ENCODE measurements around the gene USE1.

Gene USE1

GRCh38 chr19:17256130-17256529, 41.0 kb downstream of the USE1 start:
- Histone ChIP-seq H3K4ac (ENCODE audit: low read depth, low read length) (no peak overlapping the region), H3K79me1 (ENCODE audit: low read length) (no peaks in the 10 kb centered on the region), H3K4me2 (ENCODE audit: low read length) (no peak overlapping the region), H2AK5ac (ENCODE audit: low read length) (no peak overlapping the region), H2BK5ac (ENCODE audit: low read length) (no peak overlapping the region), H3K56ac (ENCODE audit: low read length) (no peak overlapping the region), H3K36me3 (ENCODE audit: control insufficient read depth, insufficient read depth, low read length) (no peaks in the 10 kb centered on the region), H2BK15ac (replicated peaks; ENCODE audit: low read depth) (no peak overlapping the region), H3K4me3 (ENCODE audit: low read length) (no peak overlapping the region), H3K4me1 (ENCODE audit: control insufficient read depth, low read depth, low read length) (no peaks in the 10 kb centered on the region), H2BK120ac (ENCODE audit: low read depth, low read length) (no peak overlapping the region), H4K8ac (ENCODE audit: low read depth, low read length) (no peak overlapping the region), H3K79me2 (ENCODE audit: control insufficient read depth, insufficient read depth, low read length) (no peaks in the 10 kb centered on the region), H3K18ac (ENCODE audit: low read length) (no peak overlapping the region), H4K5ac (ENCODE audit: low read length) (no peak overlapping the region), H3K9ac (ENCODE audit: low read length) (no peak overlapping the region), H3K27ac (ENCODE audit: low read depth, low read length) (no peak overlapping the region), H3K27me3 (ENCODE audit: insufficient read depth, low read length, poor library complexity) (no peaks in the 10 kb centered on the region), H3K23ac (ENCODE audit: low read length) (no peak overlapping the region)
- no CpG with 5 or more reads among the region's 3 CpGs for WGBS (ENCODE audit: extremely low coverage, insufficient coverage, low lambda C conversion rate)
- no peak for DNase-seq

- H3K4ac ChIP-seq (ENCODE audit: low read depth, low read length): no peak overlapping the region
- H3K4me1 ChIP-seq (ENCODE audit: control insufficient read depth, low read depth, low read length): no peaks in the 10 kb centered on the region
- H3K27me3 ChIP-seq (ENCODE audit: insufficient read depth, low read length, poor library complexity): no peaks in the 10 kb centered on the region
- H3K23ac ChIP-seq (ENCODE audit: low read length): no peak overlapping the region
- H3K56ac ChIP-seq (ENCODE audit: low read length): no peak overlapping the region
- no peak overlapping the region for H2BK120ac ChIP-seq (ENCODE audit: low read depth, low read length)
- no peak overlapping the region for H2BK5ac ChIP-seq (ENCODE audit: low read length)
- no peak overlapping the region for H3K27ac ChIP-seq (ENCODE audit: low read depth, low read length)
- no peak overlapping the region for H4K8ac ChIP-seq (ENCODE audit: low read depth, low read length)
- no peak overlapping the region for H3K9ac ChIP-seq (ENCODE audit: low read length)
- peak; percentile 74 for DNase-seq
- no peak overlapping the region for H4K5ac ChIP-seq (ENCODE audit: low read length)
- H3K4me2 ChIP-seq (ENCODE audit: low read length): no peak overlapping the region
- H2AK5ac ChIP-seq (ENCODE audit: low read length): no peak overlapping the region
- H2BK15ac ChIP-seq (replicated peaks; ENCODE audit: low read depth): no peak overlapping the region
- no peaks in the 10 kb centered on the region for H3K36me3 ChIP-seq (ENCODE audit: control insufficient read depth, insufficient read depth, low read length)
- H3K79me1 ChIP-seq (ENCODE audit: low read length): no peaks in the 10 kb centered on the region
- no peak overlapping the region for H3K4me3 ChIP-seq (ENCODE audit: low read length)
- H3K18ac ChIP-seq (ENCODE audit: low read length): no peak overlapping the region
- WGBS (ENCODE audit: extremely low coverage, insufficient coverage, low lambda C conversion rate): no CpG with 5 or more reads among the region's 9 CpGs
- no peaks in the 10 kb centered on the region for H3K79me2 ChIP-seq (ENCODE audit: control insufficient read depth, insufficient read depth, low read length)
Observed at GRCh38 chr19:17259118-17259780, 44.1 kb downstream of the USE1 start.

- Histone ChIP-seq H4K8ac (ENCODE audit: low read depth, low read length) (no peak overlapping the region), H3K36me3 (ENCODE audit: control insufficient read depth, insufficient read depth, low read length) (no peaks in the 10 kb centered on the region), H3K56ac (ENCODE audit: low read length) (no peak overlapping the region), H2BK15ac (replicated peaks; ENCODE audit: low read depth) (no peak overlapping the region), H2BK5ac (ENCODE audit: low read length) (no peak overlapping the region), H2BK120ac (ENCODE audit: low read depth, low read length) (no peak overlapping the region), H4K5ac (ENCODE audit: low read length) (no peak overlapping the region), H3K27ac (ENCODE audit: low read depth, low read length) (no peak overlapping the region), H3K27me3 (ENCODE audit: insufficient read depth, low read length, poor library complexity) (no peaks in the 10 kb centered on the region), H3K23ac (ENCODE audit: low read length) (no peak overlapping the region), H2AK5ac (ENCODE audit: low read length) (no peak overlapping the region), H3K4ac (ENCODE audit: low read depth, low read length) (no peak overlapping the region), H3K9ac (ENCODE audit: low read length) (no peak overlapping the region), H3K18ac (ENCODE audit: low read length) (no peak overlapping the region), H3K79me2 (ENCODE audit: control insufficient read depth, insufficient read depth, low read length) (no peaks in the 10 kb centered on the region), H3K4me1 (ENCODE audit: control insufficient read depth, low read depth, low read length) (peaks cover 2% of the 10 kb centered on the region), H3K79me1 (ENCODE audit: low read length) (no peaks in the 10 kb centered on the region), H3K4me2 (ENCODE audit: low read length) (no peak overlapping the region), H3K4me3 (ENCODE audit: low read length) (no peak overlapping the region)
- WGBS (ENCODE audit: extremely low coverage, insufficient coverage, low lambda C conversion rate): no CpG with 5 or more reads among the region's 1 CpG
- no peak for DNase-seq
Observed at GRCh38 chr19:17259934-17260333, 44.8 kb downstream of the USE1 start.

GRCh38 chr19:17260842-17261325, 45.7 kb downstream of the USE1 start:
- H3K56ac ChIP-seq (ENCODE audit: low read length): peak overlapping the region; percentile 74
- no peak overlapping the region for H3K18ac ChIP-seq (ENCODE audit: low read length)
- no peak overlapping the region for H2AK5ac ChIP-seq (ENCODE audit: low read length)
- no peak overlapping the region for H3K23ac ChIP-seq (ENCODE audit: low read length)
- H2BK5ac ChIP-seq (ENCODE audit: low read length): no peak overlapping the region
- H3K4me1 ChIP-seq (ENCODE audit: control insufficient read depth, low read depth, low read length): peaks cover 2% of the 10 kb centered on the region
- no CpG with 5 or more reads among the region's 15 CpGs for WGBS (ENCODE audit: extremely low coverage, insufficient coverage, low lambda C conversion rate)
- H3K27me3 ChIP-seq (ENCODE audit: insufficient read depth, low read length, poor library complexity): no peaks in the 10 kb centered on the region
- no peak overlapping the region for H3K4me3 ChIP-seq (ENCODE audit: low read length)
- no peak overlapping the region for H2BK15ac ChIP-seq (replicated peaks; ENCODE audit: low read depth)
- no peak overlapping the region for H3K4me2 ChIP-seq (ENCODE audit: low read length)
- H3K27ac ChIP-seq (ENCODE audit: low read depth, low read length): no peak overlapping the region
- H3K4ac ChIP-seq (ENCODE audit: low read depth, low read length): no peak overlapping the region
- no peak overlapping the region for H3K9ac ChIP-seq (ENCODE audit: low read length)
- no peak overlapping the region for H4K8ac ChIP-seq (ENCODE audit: low read depth, low read length)
- H3K79me2 ChIP-seq (ENCODE audit: control insufficient read depth, insufficient read depth, low read length): no peaks in the 10 kb centered on the region
- H3K79me1 ChIP-seq (ENCODE audit: low read length): no peaks in the 10 kb centered on the region
- H3K36me3 ChIP-seq (ENCODE audit: control insufficient read depth, insufficient read depth, low read length): no peaks in the 10 kb centered on the region
- no peak overlapping the region for H2BK120ac ChIP-seq (ENCODE audit: low read depth, low read length)
- no peak overlapping the region for H4K5ac ChIP-seq (ENCODE audit: low read length)
- DNase-seq: peak; percentile 96

- no peak overlapping the region for H4K5ac ChIP-seq (ENCODE audit: low read length)
- no peak overlapping the region for H3K4ac ChIP-seq (ENCODE audit: low read depth, low read length)
- no peak overlapping the region for H2BK120ac ChIP-seq (ENCODE audit: low read depth, low read length)
- no peak overlapping the region for H3K9ac ChIP-seq (ENCODE audit: low read length)
- no peak overlapping the region for H3K27ac ChIP-seq (ENCODE audit: low read depth, low read length)
- H2BK15ac ChIP-seq (replicated peaks; ENCODE audit: low read depth): no peak overlapping the region
- H3K56ac ChIP-seq (ENCODE audit: low read length): no peak overlapping the region
- no peaks in the 10 kb centered on the region for H3K36me3 ChIP-seq (ENCODE audit: control insufficient read depth, insufficient read depth, low read length)
- WGBS (ENCODE audit: extremely low coverage, insufficient coverage, low lambda C conversion rate): no CpG with 5 or more reads among the region's 16 CpGs
- H3K4me1 ChIP-seq (ENCODE audit: control insufficient read depth, low read depth, low read length): peaks cover 2% of the 10 kb centered on the region
- no peak overlapping the region for H3K18ac ChIP-seq (ENCODE audit: low read length)
- H3K27me3 ChIP-seq (ENCODE audit: insufficient read depth, low read length, poor library complexity): no peaks in the 10 kb centered on the region
- H3K23ac ChIP-seq (ENCODE audit: low read length): no peak overlapping the region
- no peaks in the 10 kb centered on the region for H3K79me2 ChIP-seq (ENCODE audit: control insufficient read depth, insufficient read depth, low read length)
- H2AK5ac ChIP-seq (ENCODE audit: low read length): no peak overlapping the region
- H3K4me3 ChIP-seq (ENCODE audit: low read length): no peak overlapping the region
- H3K79me1 ChIP-seq (ENCODE audit: low read length): no peaks in the 10 kb centered on the region
- DNase-seq: no peak
- H4K8ac ChIP-seq (ENCODE audit: low read depth, low read length): no peak overlapping the region
- no peak overlapping the region for H2BK5ac ChIP-seq (ENCODE audit: low read length)
- H3K4me2 ChIP-seq (ENCODE audit: low read length): no peak overlapping the region
Observed at GRCh38 chr19:17262557-17262956, 47.4 kb downstream of the USE1 start.
